ENCODE measurements around the gene CPXM1. TPM values are rescaled to one million over a fixed set of nuclear protein-coding genes. Genes with fewer than 3 reads are reported as not detected.

Gene CPXM1
- total and polyA plus RNA-seq, 10 of the 15 experiments (the other 5 are each of a cell fraction or from before 2014, with no cell fraction given), result 0.22 to 3.9 (median 0.63) TPM; not detected in 2

- BruUV-seq (replicated peaks), result no TSS peak
- Histone ChIP-seq H3K27me3 (replicated peaks in 1 of 2; ENCODE audit: control insufficient read depth in 2 of 2, insufficient read depth in 2 of 2, low read length in 1 of 2) (peaks cover 3 to 12% of the 10 kb centered on the region in 2 experiments), H3K36me3 (ENCODE audit: control insufficient read depth in 2 of 2, insufficient read depth in 2 of 2, low read length in 1 of 2) (no peaks in the 10 kb centered on the region), H3K27ac (ENCODE audit: control insufficient read depth, insufficient read depth) (no peak overlapping the region), H3K4me2 (ENCODE audit: control insufficient read depth, insufficient read depth) (no peak overlapping the region), H3K4me1 (ENCODE audit: control insufficient read depth, insufficient read depth, low read length) (no peaks in the 10 kb centered on the region), H3K9me3 (replicated peaks; ENCODE audit: control insufficient read depth, insufficient read depth, low read length) (no peaks in the 10 kb centered on the region), H3K79me2 (ENCODE audit: control insufficient read depth, insufficient read depth, low read length) (no peaks in the 10 kb centered on the region), H2AFZ (ENCODE audit: control insufficient read depth, low read depth, low read length) (no peak overlapping the region), H4K20me1 (ENCODE audit: control insufficient read depth, insufficient read depth) (no peaks in the 10 kb centered on the region), H3K9ac (ENCODE audit: control insufficient read depth, insufficient read depth, low read length) (no peak overlapping the region), H3K4me3 (no peak overlapping the region)
- ChIA-PET POLR2A (no interaction called here), SMC1A (ENCODE audit: uncharacterized antibody, unreplicated experiment) (no interaction called here), CTCF (no interaction called here), RAD21 (ENCODE audit: unreplicated experiment) (interaction anchor here (1.1 kb wide), 1 partner anchor 94 kb away, joined by 3 read pairs; no protein-coding TSS in a partner anchor)
- intact Hi-C loops (cut with micrococcal nuclease; ENCODE audit: unreplicated experiment) (no loop called here), in situ Hi-C loops (cut with MboI) (no loop called here)
- 34% methylated on average over 5 of the region's 5 CpGs for WGBS (ENCODE audit: insufficient coverage, insufficient replicate concordance, low lambda C conversion rate, missing lambda C conversion rate)
- no peak for FAIRE-seq
- DNase-seq (ENCODE audit: low read depth, low spot score), result no peak
- TF ChIP-seq IRF3 (IDR thresholded peaks at IDR 0.05) (no peak), RCOR1 (conservative IDR thresholded peaks at IDR 0.05; ENCODE audit: low read depth, low read length) (no peak), RB1 (IDR thresholded peaks at IDR 0.05; ENCODE audit: borderline replicate concordance) (no peak), ATF7 (IDR thresholded peaks at IDR 0.05; ENCODE audit: low read depth) (no peak), MAX (IDR thresholded peaks at IDR 0.05; ENCODE audit: low read depth, low read length) (no peak), ZZZ3 (IDR thresholded peaks at IDR 0.05; ENCODE audit: control insufficient read depth, insufficient read length, low read depth) (no peak), TAF1 (IDR thresholded peaks at IDR 0.05; ENCODE audit: borderline replicate concordance, low read depth, low read length) (no peak), IRF4 (IDR thresholded peaks at IDR 0.05; ENCODE audit: low read depth, low read length) (no peak), FOXK2 (IDR thresholded peaks at IDR 0.05) (no peak), ZNF274 (IDR thresholded peaks at IDR 0.05; ENCODE audit: insufficient read depth, insufficient read length) (no peak), SMAD5 (IDR thresholded peaks at IDR 0.05; ENCODE audit: low read depth) (no peak), GATAD2B (conservative IDR thresholded peaks at IDR 0.05; ENCODE audit: low read depth) (no peak), SPI1 (IDR thresholded peaks at IDR 0.05; ENCODE audit: borderline replicate concordance, insufficient read depth, low read depth, low read length) (no peak), TCF12 (IDR thresholded peaks at IDR 0.05; ENCODE audit: low read depth, low read length) (no peak), KLF5 (IDR thresholded peaks at IDR 0.05; ENCODE audit: partially characterized antibody) (no peak), MTA3 (IDR thresholded peaks at IDR 0.05; ENCODE audit: borderline replicate concordance, low read length) (no peak), ZNF217 (IDR thresholded peaks at IDR 0.05) (no peak)
- ATAC-seq, result no peak
Observed at GRCh38 chr20:2757969-2758368, 42.5 kb downstream of the CPXM1 start.
